GM18502 (cell line): ENCODE measurements around the gene RNASET2.
"Not testable (repeated sequence)": the region's sequence is repeated elsewhere in the genome, so short reads cannot be mapped to it uniquely, and the experiment has no call there.

Experiments
- ATAC-seq: cut with Tn5 transposase; IDR thresholded peaks from one replicate; pipeline ENCODE4 v1.9.1; 2021; ENCODE audit warnings: mild to moderate bottlenecking; ENCODE audit not compliant: unreplicated experiment, poor library complexity

Gene RNASET2

DNA sequence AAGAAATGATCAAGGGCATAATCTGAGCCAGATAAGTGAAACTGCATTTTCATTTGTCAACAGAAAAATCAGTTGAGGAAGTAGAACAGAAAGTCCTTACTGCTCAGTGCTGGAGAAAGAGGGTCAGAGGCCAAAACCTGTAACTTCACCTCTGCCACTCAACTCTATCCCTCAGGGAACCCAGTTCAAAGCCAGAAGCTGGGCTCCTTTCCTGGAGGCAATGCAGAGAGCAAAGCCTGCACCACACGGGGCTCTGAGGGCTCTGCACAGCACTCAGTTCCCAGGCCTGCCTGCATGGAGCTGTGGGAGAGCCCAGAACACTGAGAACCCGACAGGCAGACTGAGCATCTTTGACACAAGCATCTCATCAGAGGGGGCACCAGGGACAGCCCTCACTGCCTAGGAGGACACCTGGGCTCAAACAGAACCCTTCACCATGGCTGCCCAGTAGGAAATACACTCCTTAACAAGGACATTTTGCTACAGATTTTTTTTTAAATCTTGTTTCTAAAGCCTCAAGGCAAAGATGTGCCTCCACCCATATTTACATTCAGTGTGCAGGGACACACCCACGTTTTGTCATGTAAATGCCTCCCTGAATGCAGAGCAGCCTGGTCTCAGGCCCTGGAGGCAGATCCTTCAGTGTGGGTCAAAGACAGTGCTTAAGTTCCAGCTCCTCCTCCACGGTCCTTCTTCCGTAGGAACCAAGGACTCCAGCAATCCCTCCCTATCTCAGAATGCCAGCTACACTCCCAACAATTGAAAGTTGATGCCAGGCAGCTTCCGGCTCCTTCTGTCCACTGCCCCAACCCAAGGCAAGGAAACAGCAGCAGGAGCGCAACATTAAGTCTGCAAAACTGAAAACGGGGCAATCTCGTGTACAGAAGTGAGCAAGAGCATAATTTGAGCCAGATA, 6.6 kb downstream of the RNASET2 start:
- ATAC-seq: no peak

- ATAC-seq: not testable (repeated sequence)
These were observed 7.6 kb downstream of the RNASET2 start for GRCh38 chr6:166948724-166949123.

DNA sequence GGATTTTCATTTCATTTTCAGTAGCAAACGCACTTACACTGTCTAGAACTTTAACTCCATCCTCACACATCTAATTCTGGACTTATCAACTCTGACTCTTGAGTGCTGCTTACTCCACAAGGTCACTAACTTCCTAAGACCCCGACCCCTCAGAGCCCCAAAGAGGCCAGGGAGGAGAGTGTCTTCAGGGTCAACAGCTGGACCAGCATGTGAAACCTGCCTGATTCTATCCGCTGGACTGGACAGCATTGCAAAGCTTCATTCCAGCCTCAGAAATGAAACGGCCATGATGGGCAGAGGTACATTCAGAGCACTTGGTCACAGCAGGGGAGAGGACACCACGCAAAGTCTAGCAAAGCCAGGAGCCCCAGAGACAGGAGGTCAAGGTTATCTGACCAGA, 9.1 kb downstream of the RNASET2 start:
- ATAC-seq: no peak

- ATAC-seq: no peak
These were observed 10.2 kb downstream of the RNASET2 start for GRCh38 chr6:166946125-166946524.

DNA sequence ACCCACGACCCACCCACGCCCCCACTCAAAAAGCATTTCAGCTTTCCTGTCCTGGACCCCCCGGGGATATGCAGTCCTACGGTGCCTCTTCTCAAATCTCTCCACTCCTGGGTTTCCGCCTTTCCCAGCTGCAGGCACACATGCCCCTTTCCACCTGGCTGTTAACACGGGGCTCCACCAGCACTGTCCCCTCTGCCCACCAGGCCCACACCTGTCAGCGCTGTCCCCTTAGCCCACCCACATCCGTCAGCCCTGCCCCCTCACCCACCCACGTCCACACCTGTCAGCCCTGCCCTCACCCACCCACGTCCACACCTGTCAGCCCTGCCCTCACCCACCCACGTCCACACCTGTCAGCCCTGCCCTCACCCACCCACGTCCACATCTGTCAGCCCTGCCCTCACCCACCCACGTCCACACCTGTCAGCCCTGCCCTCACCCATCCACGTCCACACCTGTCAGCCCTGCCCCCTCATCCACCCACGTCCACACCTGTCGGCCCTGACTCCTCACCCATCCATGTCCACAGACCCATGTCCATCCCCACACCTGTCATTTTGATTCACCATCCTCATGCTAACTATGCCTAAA, 11.6 kb downstream of the RNASET2 start:
- ATAC-seq: no peak

DNA sequence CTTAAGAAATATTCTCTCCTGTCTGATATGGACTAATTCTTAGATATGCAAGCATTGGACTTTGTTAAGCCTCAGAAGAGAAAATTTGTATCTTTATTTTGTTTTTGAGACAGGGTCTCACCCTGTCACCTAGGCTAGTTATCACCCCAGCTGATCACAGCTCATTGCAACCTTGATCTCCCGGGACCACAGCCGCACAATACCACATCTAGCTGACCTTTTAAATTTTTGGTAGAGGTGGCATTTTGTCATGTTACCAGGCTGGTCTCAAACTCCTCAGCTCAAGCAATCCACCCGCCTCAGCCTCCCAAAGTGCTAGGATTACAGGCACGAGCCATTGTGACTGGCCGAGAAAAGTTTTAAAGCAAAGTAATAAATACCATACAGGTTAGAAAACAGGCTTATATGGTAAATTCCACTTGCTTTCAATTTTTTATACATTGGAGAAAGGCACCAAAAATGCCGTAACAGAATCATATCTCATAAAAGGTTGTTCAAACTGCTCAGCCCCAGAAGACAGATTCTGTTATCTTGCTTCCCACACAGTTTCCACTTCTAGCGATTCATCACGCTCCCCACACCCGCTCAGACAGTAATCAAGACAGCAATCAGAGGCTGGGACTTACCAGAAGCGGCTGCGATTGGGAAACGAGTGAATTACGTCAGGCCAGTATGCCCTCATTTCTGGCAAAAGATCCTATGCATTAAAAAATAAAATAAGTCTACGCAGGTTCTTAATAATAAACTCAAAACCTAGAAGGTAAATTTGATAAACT, 13.8 kb downstream of the RNASET2 start:
- no peak for ATAC-seq

- ATAC-seq: no peak
These were observed 15.7 kb downstream of the RNASET2 start for GRCh38 chr6:166940643-166941068.

DNA sequence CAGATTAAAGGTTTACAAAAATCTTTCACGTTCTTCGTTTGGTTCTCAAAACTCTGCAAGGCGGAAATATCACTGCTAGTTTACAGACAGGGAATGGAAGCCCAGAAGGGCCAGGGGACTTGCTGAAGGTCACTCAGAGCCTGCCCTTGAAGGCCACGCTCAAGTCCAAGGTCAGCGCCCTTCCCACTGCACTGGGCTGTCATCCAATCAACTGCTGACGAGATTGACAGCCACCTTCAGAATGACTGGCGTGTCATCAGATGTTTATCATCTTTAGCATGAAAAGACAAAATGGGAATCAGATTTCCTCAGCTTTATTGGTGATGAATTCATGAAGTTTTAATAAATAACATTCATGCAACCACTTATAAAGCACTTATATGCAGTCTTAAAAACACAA, 16.5 kb downstream of the RNASET2 start:
- ATAC-seq: no peak

GRCh38 chr6:166939345-166939744, 17.0 kb downstream of the RNASET2 start:
- ATAC-seq: no peak

DNA sequence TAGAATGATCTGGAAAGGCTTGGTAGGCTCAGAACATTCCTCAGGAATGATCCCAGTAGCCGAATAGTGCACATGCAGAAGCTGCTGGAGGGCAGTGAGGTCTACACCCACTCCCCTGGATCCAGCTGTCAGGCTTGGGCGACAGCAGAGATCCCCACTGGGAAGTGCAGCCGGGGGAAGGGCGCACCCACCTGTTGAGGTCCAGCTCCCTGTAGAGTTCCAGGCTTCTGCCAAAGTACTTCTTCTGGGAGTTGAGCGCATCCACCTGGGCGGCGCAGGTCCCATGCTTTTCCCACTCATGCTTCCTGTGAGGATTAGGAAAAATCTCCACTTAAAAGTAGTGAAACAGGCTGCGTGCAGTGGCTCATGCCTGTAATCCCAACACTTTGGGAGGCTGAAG, 17.6 kb downstream of the RNASET2 start:
- ATAC-seq: no peak

- no peak for ATAC-seq
These were observed 18.2 kb downstream of the RNASET2 start for GRCh38 chr6:166938150-166938549.

DNA sequence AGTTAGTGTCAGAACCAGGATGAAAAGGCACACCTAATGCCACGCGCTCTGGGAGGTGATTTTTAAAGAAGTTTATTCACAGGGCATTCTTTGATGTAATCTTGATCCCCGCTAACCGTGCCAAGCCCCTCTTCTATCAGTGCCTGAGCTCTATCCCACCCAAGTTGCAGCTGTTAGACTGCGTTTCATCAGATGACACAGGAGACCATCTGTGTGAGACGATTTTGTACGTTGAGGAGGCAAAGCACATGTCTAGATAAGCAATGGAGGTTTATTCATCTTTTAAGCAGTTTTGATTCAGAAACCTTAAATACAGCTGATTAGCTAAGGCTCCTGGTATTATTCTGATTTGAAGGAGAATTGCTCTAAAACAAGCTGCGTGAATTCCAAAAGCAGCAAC, 18.6 kb downstream of the RNASET2 start:
- no peak for ATAC-seq

DNA sequence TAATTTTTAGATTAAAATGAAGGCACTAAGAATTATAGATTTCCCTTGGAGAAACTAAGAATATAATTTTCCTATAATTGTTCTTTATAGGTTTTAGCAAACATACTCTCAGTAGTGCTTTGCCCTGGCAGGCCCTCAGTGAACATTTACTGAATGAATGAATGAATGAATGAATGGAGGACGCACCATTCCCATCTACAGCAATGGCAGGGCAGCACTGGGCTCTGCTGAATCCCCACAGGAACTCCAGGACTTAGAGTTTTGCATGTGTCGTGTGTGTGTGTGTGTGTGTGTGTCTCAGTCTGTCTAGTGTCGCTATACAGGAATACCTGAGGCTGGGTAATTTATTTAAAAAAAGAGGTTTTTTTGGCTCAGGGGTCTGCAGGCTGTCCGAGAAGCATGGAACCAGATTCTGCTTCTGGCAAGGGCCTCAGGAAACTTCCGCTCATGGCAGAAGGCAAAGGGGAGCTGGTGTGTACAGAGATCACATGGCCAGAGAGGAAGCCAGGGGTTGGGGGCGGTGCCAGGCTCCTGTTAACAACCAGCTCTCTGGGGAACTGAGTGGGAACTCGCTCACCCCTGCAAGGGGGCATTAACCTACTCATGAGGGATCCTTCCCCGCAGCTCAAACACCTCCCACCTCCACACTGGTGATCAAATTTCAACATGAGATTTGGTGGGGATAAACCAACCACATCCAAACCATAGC, 20.1 kb downstream of the RNASET2 start:
- ATAC-seq: no peak

DNA sequence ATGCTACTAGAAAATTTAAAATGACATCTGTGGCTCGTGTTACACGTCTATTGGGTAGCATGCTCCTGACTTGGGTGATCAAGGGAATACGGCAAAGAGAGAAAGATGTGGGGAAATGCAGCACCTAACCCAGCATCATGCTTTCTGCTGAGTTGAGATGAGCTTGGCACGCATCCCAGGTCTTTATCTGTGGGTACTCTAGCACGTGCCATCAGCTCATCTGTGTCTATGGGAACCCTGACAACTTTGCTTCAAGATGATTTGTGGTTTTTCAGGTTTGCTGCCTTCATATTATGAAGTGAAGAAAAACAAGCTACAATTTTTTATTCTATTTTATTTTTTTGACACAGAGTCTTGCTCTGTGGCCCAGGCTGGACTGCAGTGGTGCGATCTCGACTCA, 21.0 kb downstream of the RNASET2 start:
- no peak for ATAC-seq

DNA sequence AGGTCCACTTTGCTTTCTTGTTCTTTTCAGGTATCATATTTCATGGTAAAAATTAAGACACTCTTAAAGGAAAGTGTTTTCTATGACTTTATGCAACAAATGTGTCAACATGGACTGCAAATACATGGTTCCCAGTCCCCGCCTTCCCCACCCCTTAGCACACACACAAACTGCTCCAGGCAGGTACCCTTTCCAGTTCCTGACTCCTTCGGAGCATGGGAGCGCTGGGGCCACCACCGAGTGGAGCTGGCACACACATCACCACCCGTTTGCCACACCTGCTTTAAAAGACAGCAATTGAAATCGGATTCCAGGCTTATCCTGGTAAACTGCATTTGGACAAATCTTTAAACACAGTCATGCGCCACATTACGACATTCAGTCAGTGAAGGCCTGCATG, 22.2 kb downstream of the RNASET2 start:
- no peak for ATAC-seq

DNA sequence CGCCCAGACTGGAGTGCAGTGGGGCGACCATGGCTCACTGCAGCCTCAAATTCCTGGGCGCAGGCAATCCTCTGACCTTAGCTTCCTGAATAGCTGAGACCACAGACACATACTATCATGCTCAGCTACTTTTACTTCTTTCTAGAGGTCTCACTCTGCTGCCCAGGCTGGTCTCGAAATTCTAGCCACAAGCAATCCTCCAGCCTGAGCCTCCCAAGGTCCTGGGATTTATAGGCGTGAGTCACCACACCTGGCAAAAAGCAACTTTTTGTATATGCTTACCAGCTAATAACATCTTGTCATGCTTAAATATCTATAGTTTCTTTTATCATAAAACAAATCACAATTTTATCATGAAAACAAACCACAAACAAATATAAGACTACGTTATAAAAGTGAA, 23.0 kb downstream of the RNASET2 start:
- ATAC-seq: no peak

- no peak for ATAC-seq
These were observed 23.7 kb downstream of the RNASET2 start for GRCh38 chr6:166932616-166933015.

DNA sequence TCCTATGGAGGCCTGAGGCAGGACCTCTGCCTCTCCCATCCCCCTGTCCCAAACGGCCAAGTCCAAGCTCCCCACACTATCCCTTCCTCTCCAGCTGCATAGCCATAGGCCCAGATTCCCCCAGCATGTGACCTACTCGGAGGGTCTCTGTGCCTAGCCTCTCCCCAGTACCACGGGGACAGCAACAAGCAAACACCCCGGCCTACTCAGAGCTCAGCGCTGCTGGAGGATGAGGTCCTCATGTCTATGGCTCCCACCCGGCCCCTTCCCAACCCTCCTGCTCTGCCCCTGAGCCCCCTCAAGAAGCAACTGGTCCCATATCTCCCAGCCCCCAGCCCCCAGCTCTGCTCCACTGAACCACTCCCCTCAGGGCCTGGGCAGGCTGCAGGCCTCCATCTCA, 24.2 kb downstream of the RNASET2 start:
- ATAC-seq: no peak

DNA sequence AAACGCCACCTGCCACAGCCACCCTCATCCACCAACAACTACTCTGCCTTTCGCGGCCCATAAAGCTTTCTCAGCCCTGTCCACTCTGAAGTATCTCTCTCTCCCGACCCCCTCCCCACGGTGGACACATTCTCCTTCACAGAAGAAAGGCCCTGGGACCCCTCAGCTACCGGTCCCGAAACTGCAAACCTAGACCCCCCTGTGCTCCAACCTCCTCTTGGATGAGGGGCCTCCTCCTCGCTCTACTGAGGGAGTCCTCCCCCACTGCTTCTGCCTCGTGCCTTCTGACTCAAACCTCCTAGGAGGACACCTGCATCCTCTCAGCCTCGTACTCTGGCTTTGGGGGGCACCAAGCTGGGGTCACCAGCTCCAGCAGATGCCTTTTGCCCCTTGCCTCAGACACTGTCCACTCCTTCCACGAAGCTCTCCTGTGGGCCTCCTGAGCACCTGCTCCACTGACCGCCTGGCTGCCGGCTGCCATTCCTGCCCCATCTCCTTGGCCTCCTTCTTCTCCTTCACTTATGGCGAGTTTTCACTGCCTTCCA, 24.9 kb downstream of the RNASET2 start:
- no peak for ATAC-seq

DNA sequence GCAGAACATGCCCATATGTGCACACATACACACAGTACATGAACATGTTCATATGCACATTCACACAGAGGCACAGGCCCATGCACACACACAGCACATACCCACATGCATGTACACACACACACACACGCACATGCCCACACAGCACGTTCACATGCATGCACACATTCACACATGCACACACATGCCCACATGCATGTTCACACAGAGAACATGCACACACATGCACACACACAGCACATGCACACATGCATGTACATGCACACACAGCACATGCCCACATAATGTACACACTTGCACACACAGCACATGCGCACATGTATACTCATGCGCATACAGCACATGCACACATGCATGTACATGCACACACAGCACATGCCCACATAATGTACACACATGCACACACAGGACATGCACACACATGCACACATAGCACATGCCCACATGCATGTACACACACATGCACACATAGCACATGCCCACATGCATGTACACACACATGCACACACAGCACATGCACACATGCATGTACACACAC, 25.9 kb downstream of the RNASET2 start:
- ATAC-seq: no peak
